HepG2 (cell line): Measurements from ENCODE around the gene NSMCE1. TPM values are rescaled to one million over a fixed set of nuclear protein-coding genes. Genes with fewer than 3 reads are reported as not detected.

Experiments
- ARID2 ChIP-seq: sonication (generic); formaldehyde crosslinking; IDR thresholded peaks from 2 replicates; pipeline ENCODE4 v1.8.1; 2022; ENCODE audit warnings: mild to moderate bottlenecking, missing genetic modification reagents, borderline replicate concordance
- CREM ChIP-seq, 2 experiments: sonication (generic) in 1 of 2; formaldehyde crosslinking in 1 of 2; IDR thresholded peaks; 2 replicates each; pipeline versions ENCODE4 v1.4.0 to v1.6.1; 2016 to 2020; ENCODE audit warnings: antibody characterized with exemption in 1 of 2, mild to moderate bottlenecking in 1 of 2, missing genetic modification reagents in 1 of 2
- ELF3 ChIP-seq: IDR thresholded peaks from 2 replicates; pipeline ENCODE4 v1.6.1; 2016; ENCODE audit warnings: missing genetic modification reagents, missing compliant biosample characterization
- GABPB1 ChIP-seq: IDR thresholded peaks from 2 replicates; pipeline ENCODE4 v1.6.1; 2016; ENCODE audit warnings: mild to moderate bottlenecking, missing genetic modification reagents, moderate library complexity, missing compliant biosample characterization
- PHF21A ChIP-seq: sonication (generic); formaldehyde crosslinking; IDR thresholded peaks from 2 replicates; pipeline ENCODE4 v1.5.0; 2020; ENCODE audit warnings: mild to moderate bottlenecking, missing genetic modification reagents
- STAG1 ChIP-seq: sonication (generic); formaldehyde crosslinking; IDR thresholded peaks from 2 replicates; pipeline ENCODE4 v1.4.0; 2020; ENCODE audit warnings: missing genetic modification reagents
- ZBTB1 ChIP-seq: sonication (generic); formaldehyde crosslinking; IDR thresholded peaks from 2 replicates; pipeline ENCODE4 v1.4.0; 2020; ENCODE audit warnings: missing genetic modification reagents, borderline replicate concordance
- ZFP36 ChIP-seq: fragments of 150-350 bp; IDR thresholded peaks from 2 replicates; pipeline ENCODE4 v1.6.1; 2018; ENCODE audit warnings: borderline replicate concordance, low read length, low read depth; ENCODE audit not compliant: partially characterized antibody
- ZFYVE20 ChIP-seq: sonication (generic); formaldehyde crosslinking; IDR thresholded peaks from 2 replicates; pipeline ENCODE4 v1.8.0; 2023; ENCODE audit warnings: low read depth, mild to moderate bottlenecking, moderate library complexity, missing genetic modification reagents, borderline replicate concordance
- ZMYM2 ChIP-seq: sonication (generic); formaldehyde crosslinking; IDR thresholded peaks from 2 replicates; pipeline ENCODE4 v1.8.0; 2022; ENCODE audit warnings: mild to moderate bottlenecking, missing genetic modification reagents
- ZNF264 ChIP-seq: sonication (generic); formaldehyde crosslinking; IDR thresholded peaks from 2 replicates; pipeline ENCODE4 v1.4.0; 2020; ENCODE audit warnings: missing genetic modification reagents
- ZNF652 ChIP-seq: IDR thresholded peaks from 2 replicates; pipeline ENCODE4 v1.6.1; 2016; ENCODE audit warnings: low read depth, borderline replicate concordance
- polyA plus RNA-seq, 8 experiments: library from polyadenylated mRNA; depleted of rRNA in 3 of 8; stranded (reverse) in 7 of 8; unstranded in 1 of 8; fragments of >200 nt; fragmentation: Illumina TruSeq in 4 of 8; extraction: Trizol in 4 of 8; gene quantifications; 2 replicates each; pipeline versions ENCODE4 v1.2.1 to v1.2.3, GENCODE V29; 2011 to 2016; ENCODE audit warnings: low read depth in 4 of 8, missing spikeins in 1 of 8, mixed read lengths in 1 of 8; ENCODE audit not compliant: insufficient read depth in 1 of 8
- total RNA-seq, 5 experiments: library from RNA; depleted of rRNA; stranded (reverse); fragments of >200 nt; fragmentation: Illumina TruSeq; extraction: Trizol; gene quantifications; 2 replicates each; pipeline ENCODE4 v1.2.3, GENCODE V29; 2016; ENCODE audit warnings: low read depth in 1 of 5
- TF ChIP-seq, protein P1 (sequence below): sonication (generic); formaldehyde crosslinking; IDR thresholded peaks from 2 replicates; pipeline ENCODE4 v1.4.0; 2020; ENCODE audit warnings: mild to moderate bottlenecking, missing genetic modification reagents
- TF ChIP-seq, protein P2 (sequence below): IDR thresholded peaks from 2 replicates; pipeline ENCODE4 v1.6.1; 2016; ENCODE audit warnings: low read depth, borderline replicate concordance
- TF ChIP-seq, protein P3 (sequence below), 2 experiments: sonication (generic) in 1 of 2; formaldehyde crosslinking in 1 of 2; IDR thresholded peaks; 2 replicates each; pipeline versions ENCODE4 v1.4.0 to v1.6.1; 2016 to 2020; ENCODE audit warnings: borderline replicate concordance in 1 of 2, low read depth in 1 of 2, mild to moderate bottlenecking in 1 of 2, missing genetic modification reagents in 1 of 2

NSMCE1 gene
- total and polyA plus RNA-seq, 2 of the 13 experiments (the other 11 are each of a cell fraction or from before 2014, with no cell fraction given): 42.7 to 52.9 TPM

DNA sequence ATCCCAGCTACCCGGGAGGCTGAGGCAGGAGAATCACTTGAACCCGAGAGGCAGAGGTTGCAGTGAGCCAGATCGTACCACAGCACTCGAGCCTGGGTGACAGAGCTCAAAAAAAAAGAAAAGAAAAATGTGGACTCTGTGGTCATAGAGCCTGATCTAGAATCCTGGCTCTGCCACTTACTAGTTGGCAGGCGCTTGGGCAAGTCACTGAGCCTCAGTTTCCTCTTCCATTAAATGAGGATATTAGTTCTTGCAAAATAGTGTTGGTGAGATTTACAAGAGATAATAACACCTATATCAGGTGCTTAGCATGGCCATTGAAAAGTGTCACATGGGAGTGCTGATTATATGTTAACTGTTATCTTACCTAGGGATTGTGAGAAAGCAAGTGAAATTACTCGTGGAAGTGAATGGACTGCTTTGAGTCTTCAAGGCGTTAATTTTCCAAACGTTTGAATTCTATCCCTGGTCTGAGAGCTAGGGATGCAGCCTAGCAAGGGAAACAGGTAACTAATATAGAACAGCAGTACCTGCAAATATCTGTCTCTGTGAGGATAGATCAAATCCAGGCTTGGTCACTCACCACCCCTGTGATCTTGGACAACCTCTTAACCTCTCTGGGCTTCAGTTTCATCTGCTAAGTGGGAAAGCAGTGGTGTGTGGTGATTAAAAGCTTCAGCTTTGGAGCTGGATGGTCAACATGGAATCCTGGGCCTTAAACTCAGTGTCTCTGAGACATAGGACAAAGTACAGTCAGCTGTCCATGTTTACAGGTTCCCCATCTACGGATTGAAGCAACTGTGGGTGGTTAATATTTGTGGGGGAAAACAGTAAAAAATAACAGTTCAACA lies 953 bp upstream of the NSMCE1 start (continued):
- TF ChIP-seq, protein P1, sequence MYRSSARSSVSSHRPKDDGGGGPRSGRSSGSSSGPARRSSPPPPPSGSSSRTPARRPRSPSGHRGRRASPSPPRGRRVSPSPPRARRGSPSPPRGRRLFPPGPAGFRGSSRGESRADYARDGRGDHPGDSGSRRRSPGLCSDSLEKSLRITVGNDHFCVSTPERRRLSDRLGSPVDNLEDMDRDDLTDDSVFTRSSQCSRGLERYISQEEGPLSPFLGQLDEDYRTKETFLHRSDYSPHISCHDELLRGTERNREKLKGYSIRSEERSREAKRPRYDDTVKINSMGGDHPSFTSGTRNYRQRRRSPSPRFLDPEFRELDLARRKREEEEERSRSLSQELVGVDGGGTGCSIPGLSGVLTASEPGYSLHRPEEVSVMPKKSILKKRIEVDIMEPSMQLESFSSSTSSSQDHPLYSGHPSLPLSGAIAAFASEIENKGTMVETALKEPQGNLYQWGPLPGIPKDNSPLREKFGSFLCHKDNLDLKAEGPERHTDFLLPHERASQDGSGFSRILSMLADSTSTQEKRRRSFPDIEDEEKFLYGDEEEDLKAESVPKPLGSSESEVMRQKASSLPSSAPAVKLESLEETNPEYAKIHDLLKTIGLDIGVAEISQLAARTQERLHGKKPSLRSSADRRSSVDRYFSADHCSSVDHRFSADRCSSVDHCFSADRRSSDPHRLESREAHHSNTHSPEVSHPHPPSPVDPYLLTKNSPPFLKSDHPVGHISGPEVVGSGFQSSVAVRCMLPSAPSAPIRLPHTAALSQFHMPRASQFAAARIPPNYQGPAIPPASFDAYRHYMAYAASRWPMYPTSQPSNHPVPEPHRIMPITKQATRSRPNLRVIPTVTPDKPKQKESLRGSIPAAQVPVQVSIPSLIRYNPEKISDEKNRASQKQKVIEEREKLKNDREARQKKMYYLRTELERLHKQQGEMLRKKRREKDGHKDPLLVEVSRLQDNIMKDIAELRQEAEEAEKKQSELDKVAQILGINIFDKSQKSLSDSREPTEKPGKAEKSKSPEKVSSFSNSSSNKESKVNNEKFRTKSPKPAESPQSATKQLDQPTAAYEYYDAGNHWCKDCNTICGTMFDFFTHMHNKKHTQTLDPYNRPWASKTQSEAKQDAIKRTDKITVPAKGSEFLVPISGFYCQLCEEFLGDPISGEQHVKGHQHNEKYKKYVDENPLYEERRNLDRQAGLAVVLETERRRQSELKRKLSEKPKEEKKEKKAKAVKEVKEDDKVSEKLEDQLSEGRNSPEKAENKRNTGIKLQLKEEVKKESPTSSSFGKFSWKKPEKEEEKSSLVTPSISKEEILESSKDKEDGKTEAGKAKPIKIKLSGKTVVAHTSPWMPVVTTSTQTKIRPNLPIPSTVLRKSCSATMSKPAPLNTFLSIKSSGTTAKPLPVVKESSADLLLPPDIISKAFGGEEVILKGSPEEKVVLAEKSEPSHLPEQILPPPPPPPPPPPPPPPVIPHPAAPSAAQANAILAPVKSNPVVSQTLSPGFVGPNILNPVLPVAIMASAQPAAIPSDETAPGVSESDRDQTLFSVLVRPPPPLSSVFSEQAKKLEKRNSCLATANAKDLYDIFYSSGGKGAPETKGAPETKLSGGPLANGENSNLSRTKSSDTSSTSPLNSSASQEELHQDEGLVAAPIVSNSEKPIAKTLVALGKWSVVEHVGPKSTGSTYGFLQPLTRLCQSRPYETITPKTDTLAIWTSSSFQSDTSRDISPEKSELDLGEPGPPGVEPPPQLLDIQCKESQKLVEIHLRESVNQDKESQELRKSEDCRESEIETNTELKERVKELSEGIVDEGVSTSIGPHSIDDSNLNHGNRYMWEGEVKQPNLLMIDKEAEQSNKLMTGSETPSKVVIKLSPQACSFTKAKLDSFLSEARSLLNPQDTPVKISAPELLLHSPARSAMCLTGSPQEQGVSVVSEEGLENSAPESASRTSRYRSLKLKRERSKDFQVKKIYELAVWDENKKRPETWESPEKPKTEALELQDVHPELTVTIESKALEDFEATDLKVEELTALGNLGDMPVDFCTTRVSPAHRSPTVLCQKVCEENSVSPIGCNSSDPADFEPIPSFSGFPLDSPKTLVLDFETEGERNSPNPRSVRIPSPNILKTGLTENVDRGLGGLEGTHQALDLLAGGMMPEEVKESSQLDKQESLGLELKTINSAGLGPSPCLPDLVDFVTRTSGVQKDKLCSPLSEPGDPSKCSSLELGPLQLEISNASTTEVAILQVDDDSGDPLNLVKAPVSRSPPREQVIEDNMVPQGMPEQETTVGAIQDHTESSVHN (CRISPR knock-in tag): no peak
- TF ChIP-seq ZNF264 (CRISPR knock-in tag) (no peak), ZFYVE20 (CRISPR knock-in tag) (no peak), ZBTB1 (CRISPR knock-in tag) (no peak), ARID2 (CRISPR knock-in tag) (no peak), CREM (IDR thresholded peaks at IDR 0.05) (peak; percentile 61), CREM (CRISPR knock-in tag; IDR thresholded peaks at IDR 0.05) (no peak), ZNF652 (CRISPR knock-in tag) (0 out of 2 replicates have a peak, but pooled peaks have one; percentile 24), ELF3 (CRISPR knock-in tag) (peak; percentile 46; the same call in 1 of the 2 replicates), GABPB1 (no peak; the same call in 1 of the 2 replicates), STAG1 (CRISPR knock-in tag) (no peak), ZMYM2 (CRISPR knock-in tag) (peak; percentile 51; the same call in 1 of the 2 replicates), ZFP36 (no peak), PHF21A (CRISPR knock-in tag) (0 out of 2 replicates have a peak, but pooled peaks have one; percentile 45)
- TF ChIP-seq, protein P2, sequence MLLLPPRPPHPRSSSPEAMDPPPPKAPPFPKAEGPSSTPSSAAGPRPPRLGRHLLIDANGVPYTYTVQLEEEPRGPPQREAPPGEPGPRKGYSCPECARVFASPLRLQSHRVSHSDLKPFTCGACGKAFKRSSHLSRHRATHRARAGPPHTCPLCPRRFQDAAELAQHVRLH (CRISPR knock-in tag): peak; percentile 26; the same call in 1 of the 2 replicates
- TF ChIP-seq, protein P3, sequence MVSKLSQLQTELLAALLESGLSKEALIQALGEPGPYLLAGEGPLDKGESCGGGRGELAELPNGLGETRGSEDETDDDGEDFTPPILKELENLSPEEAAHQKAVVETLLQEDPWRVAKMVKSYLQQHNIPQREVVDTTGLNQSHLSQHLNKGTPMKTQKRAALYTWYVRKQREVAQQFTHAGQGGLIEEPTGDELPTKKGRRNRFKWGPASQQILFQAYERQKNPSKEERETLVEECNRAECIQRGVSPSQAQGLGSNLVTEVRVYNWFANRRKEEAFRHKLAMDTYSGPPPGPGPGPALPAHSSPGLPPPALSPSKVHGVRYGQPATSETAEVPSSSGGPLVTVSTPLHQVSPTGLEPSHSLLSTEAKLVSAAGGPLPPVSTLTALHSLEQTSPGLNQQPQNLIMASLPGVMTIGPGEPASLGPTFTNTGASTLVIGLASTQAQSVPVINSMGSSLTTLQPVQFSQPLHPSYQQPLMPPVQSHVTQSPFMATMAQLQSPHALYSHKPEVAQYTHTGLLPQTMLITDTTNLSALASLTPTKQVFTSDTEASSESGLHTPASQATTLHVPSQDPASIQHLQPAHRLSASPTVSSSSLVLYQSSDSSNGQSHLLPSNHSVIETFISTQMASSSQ (IDR thresholded peaks at IDR 0.05; ENCODE audit: low read depth): peak; percentile 17; the same call in 1 of the 2 replicates
- TF ChIP-seq, protein P3 (CRISPR knock-in tag; IDR thresholded peaks at IDR 0.05; ENCODE audit: borderline replicate concordance): peak; percentile 12; the same call in 1 of the 2 replicates
